ENCODE results near the gene NEK6. TPM values are rescaled to one million over a fixed set of nuclear protein-coding genes. Genes with fewer than 3 reads are reported as not detected.

The NEK6 gene
- total RNA-seq, 2 donors from 2014 or later = 24.0 to 43.6 TPM

DNA sequence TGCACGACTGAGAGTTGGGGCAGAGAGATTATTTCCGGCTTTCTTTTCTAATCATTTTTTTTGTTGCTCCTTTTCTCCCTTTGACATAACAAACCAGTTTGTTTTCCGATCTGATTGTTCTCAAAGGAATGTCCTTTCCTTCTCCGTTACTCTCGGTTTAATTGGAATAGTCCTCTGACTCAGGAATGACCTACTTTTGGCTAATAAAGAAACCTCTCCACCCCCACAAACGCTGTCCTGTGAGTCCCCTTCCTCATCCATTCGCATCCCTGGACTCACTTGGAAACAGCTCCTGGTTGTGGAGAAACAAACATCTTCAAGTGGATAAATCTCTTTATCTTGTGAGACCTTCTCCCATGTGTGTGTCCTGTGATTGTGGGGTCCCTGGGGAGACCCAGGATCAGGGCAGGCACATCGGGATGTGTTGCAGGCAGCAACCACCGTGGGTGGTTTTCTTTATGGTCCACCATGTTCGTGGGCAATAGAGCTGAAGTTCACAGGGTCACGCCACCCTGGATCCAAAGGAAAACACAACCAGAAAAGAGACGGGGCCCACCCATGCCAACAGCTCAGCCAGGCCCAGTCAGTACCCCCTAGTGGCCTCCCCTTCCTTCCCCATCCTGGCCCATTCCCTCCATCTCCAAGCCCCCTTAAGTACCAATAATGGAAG, 45.2 kb upstream of the NEK6 start:
- TF ChIP-seq CTCF (IDR thresholded peaks at IDR 0.05) = no peak
- no peak for DNase-seq (ENCODE audit: low spot score)
- no peak overlapping the region for H3K4me3 ChIP-seq
- no peaks in the 10 kb centered on the region for H3K4me1 ChIP-seq (ENCODE audit: control insufficient read depth in 1 of 2, low read depth in 2 of 2)
- H3K27ac ChIP-seq = no peak overlapping the region
- H3K36me3 ChIP-seq = no peaks in the 10 kb centered on the region
- H3K27me3 ChIP-seq (replicated peaks; ENCODE audit: insufficient read depth) = no peaks in the 10 kb centered on the region
- H3K9me3 ChIP-seq = no peaks in the 10 kb centered on the region
- no peak for ATAC-seq (ENCODE audit: insufficient number of reproducible peaks, low FRiP score, low read depth)

DNA sequence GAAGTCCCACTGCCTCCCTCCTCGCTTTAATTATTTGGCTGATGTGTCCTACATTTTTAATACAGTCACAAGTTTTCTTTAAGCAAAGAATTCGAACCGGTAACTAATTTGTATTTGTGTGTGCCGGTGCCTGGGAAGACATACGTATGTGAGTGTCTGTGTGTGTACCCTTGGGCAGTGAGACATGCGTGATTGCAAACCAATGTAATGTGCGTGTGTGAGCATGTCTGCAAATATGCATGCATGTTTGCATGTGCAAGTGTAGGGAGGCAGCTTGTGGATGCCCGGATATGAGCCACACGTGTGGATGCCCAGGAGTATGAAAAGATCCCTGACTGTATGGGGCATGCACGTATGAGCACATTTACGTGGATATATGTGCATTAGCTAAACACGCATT, 44.4 kb upstream of the NEK6 start:
- DNase-seq (ENCODE audit: low spot score) = no peak
- no peaks in the 10 kb centered on the region for H3K9me3 ChIP-seq

DNA sequence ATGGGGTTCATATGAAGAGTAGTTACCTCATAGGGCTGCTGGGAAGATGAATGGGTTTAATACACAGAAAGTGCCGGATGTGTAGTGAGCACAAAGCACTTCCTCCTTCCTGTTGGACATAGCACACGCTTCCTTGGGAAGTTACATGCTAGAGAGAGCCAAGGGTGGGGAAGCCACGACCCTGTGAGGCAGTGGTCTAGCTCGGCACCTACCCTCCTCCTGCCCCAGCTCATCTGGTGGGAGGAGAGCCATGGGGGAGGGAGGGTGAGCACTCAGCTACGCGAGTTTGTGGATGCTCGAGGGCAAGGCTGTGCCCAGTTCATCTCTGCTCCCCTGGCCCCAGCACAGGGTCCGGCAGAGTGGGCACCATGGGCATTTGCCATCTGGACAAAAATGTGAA, 43.6 kb upstream of the NEK6 start:
- no peak overlapping the region for H3K4me3 ChIP-seq
- no peak for DNase-seq (ENCODE audit: low spot score)
- H3K9me3 ChIP-seq = no peaks in the 10 kb centered on the region
- H3K27me3 ChIP-seq (replicated peaks; ENCODE audit: insufficient read depth) = no peaks in the 10 kb centered on the region
- no peaks in the 10 kb centered on the region for H3K4me1 ChIP-seq (ENCODE audit: control insufficient read depth in 1 of 2, low read depth in 2 of 2)
- H3K36me3 ChIP-seq = no peaks in the 10 kb centered on the region
- no peak overlapping the region for H3K27ac ChIP-seq
- no peak for ATAC-seq (ENCODE audit: insufficient number of reproducible peaks, low FRiP score, low read depth)
- no peak for TF ChIP-seq CTCF (IDR thresholded peaks at IDR 0.05)

More for the DNA sequence above, 44.4 kb upstream of the NEK6 start:
- Histone ChIP-seq H3K4me1 (ENCODE audit: control insufficient read depth in 1 of 2, low read depth in 2 of 2) (no peaks in the 10 kb centered on the region), H3K27ac (no peak overlapping the region), H3K4me3 (no peak overlapping the region), H3K36me3 (no peaks in the 10 kb centered on the region), H3K27me3 (replicated peaks; ENCODE audit: insufficient read depth) (no peaks in the 10 kb centered on the region)
- no peak for TF ChIP-seq CTCF (IDR thresholded peaks at IDR 0.05)
- ATAC-seq (ENCODE audit: insufficient number of reproducible peaks, low FRiP score, low read depth) = no peak

DNA sequence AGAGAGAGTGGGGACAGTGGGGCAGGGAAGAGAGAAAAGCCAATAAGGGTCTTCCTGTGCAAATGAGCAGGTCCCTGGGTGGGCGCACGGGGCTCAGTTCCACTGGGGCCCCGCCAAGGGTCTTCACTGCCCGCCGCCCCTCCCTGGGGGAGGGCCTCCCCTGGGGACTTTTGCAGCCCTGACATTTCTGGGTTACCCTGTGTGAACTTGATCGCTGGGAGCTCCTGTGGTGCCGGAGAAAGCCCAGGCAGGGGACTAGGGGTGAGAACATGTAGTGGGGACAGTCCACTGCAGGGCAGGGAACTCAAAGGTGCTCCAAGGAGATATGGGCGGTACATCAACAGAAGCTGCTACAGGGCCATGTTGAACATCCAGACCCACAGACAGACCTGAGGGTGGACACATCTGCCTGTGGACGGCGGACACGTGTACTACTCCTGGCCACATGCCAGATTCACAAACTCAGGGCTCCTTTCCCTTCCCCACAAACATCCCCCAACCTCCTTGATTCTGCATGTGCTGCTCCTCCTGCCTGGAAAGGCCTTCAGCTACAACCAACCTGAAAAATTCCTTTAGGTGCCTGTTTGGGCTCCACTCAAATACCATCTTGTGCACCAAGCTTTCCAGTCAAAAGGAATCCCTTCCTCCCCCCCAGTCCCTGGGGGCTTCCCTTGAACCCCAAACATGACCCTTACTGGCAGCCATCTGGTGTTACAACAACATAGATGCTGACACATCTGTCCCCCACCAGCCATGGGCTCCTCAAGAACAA, 43.0 kb upstream of the NEK6 start:
- Histone ChIP-seq H3K4me3 (no peak overlapping the region), H3K9me3 (no peaks in the 10 kb centered on the region), H3K27ac (no peak overlapping the region), H3K4me1 (ENCODE audit: control insufficient read depth in 1 of 2, low read depth in 2 of 2) (no peaks in the 10 kb centered on the region), H3K27me3 (replicated peaks; ENCODE audit: insufficient read depth) (no peaks in the 10 kb centered on the region), H3K36me3 (no peaks in the 10 kb centered on the region)
- ATAC-seq (ENCODE audit: insufficient number of reproducible peaks, low FRiP score, low read depth) (no peak), DNase-seq (ENCODE audit: low spot score) (no peak)
- no peak for TF ChIP-seq CTCF (IDR thresholded peaks at IDR 0.05)

DNA sequence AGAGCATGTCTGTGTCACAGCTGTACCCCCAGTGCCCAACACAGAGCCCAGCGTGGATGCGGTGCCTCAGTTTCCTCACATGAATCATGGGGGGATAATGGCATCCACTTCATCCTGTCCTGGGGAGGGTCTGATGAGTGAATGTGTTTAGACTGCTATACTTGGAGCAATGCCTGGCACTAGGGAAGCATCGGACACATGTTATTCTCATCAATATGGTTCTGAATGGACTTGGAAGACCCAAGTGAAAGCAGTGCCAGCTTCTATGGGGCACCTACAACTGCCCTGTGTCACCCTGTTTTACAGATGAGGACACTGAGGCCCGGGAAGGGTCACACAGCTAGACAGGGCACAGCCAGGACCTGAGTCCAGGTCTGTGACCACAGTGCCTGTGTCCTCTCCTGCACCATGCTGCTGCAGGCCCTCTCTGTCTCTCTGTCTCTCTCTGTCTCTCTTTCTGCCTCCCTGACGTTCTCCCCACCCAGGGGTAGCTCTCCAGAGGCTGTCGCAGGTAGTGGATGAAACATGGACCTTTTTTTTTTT, 42.3 kb upstream of the NEK6 start:
- ATAC-seq (ENCODE audit: insufficient number of reproducible peaks, low FRiP score, low read depth) = no peak
- no peaks in the 10 kb centered on the region for H3K9me3 ChIP-seq
- no peak for DNase-seq (ENCODE audit: low spot score)
- no peak for TF ChIP-seq CTCF (IDR thresholded peaks at IDR 0.05)
- H3K27me3 ChIP-seq (replicated peaks; ENCODE audit: insufficient read depth) = no peaks in the 10 kb centered on the region
- H3K36me3 ChIP-seq = no peaks in the 10 kb centered on the region
- peaks cover 0 to 2% of the 10 kb centered on the region in 2 donors for H3K4me1 ChIP-seq (ENCODE audit: control insufficient read depth in 1 of 2, low read depth in 2 of 2)
- H3K4me3 ChIP-seq = no peak overlapping the region
- H3K27ac ChIP-seq = no peak overlapping the region

Measured in thoracic aorta (tissue), 2 donors.